Measurements from ENCODE around the gene PMM2. TPM values are rescaled to one million over a fixed set of nuclear protein-coding genes. Genes with fewer than 3 reads are reported as not detected.

The PMM2 gene
- total and polyA plus RNA-seq, 9 of the 15 experiments (the other 6 are each of a cell fraction or from before 2014, with no cell fraction given), result 5.6 to 42.7 (median 25.9) TPM

- in situ Hi-C loops (cut with MboI) (no loop called here), intact Hi-C loops (cut with micrococcal nuclease) (no loop called here)
- H3K9me3 ChIP-seq (replicated peaks; ENCODE audit: control insufficient read depth, insufficient read depth, low read depth, low read length), result no peaks in the 10 kb centered on the region
- H3K4me3 ChIP-seq, result no peak overlapping the region
- ATAC-seq, result no peak
- CTCF ChIA-PET (ENCODE audit: low intra/inter-chr PET ratio), result no interaction called here
- H3K36me3 ChIP-seq (ENCODE audit: control insufficient read depth, insufficient read depth, low read length), result peaks cover 48% of the 10 kb centered on the region; the same call in 2 of the 3 replicates
- POLR2A ChIA-PET, result interaction anchor here (0.6 to 0.7 kb wide), 2 partner anchors 12 to 29 kb away, joined by 3 read pairs; no protein-coding TSS in a partner anchor
- H2AFZ ChIP-seq (ENCODE audit: low read depth, low read length), result no peak overlapping the region
- peaks cover 0 to 4% of the 10 kb centered on the region in 2 experiments; a peak in 2 of 5 replicates for H3K4me1 ChIP-seq (replicated peaks in 1 of 2; ENCODE audit: control insufficient read depth in 2 of 2, insufficient read depth in 2 of 2, low read length in 2 of 2)
- FAIRE-seq, result no peak
- no peaks in the 10 kb centered on the region for H3K27me3 ChIP-seq (ENCODE audit: control insufficient read depth in 2 of 2, insufficient read depth in 2 of 2, low read length in 2 of 2)
- BruUV-seq (replicated peaks), result no TSS peak
- no peaks in the 10 kb centered on the region for H3K79me2 ChIP-seq (ENCODE audit: control insufficient read depth, insufficient read depth, low read length)
- no peaks in the 10 kb centered on the region for H4K20me1 ChIP-seq (replicated peaks; ENCODE audit: control insufficient read depth, insufficient read depth, low read length)
- no peak overlapping the region for H3K4me2 ChIP-seq (ENCODE audit: insufficient read depth, low read length)
- no peaks in the 10 kb centered on the region for H3K9me1 ChIP-seq (ENCODE audit: control insufficient read depth, insufficient read depth, low read length)
- H3K27ac ChIP-seq (ENCODE audit: extremely low read depth, low read depth, low read length), result no peak overlapping the region
- 93% methylated on average over 8 of the region's 9 CpGs for WGBS (ENCODE audit: insufficient coverage, low coverage, missing lambda C conversion rate)
- no peak for DNase-seq (ENCODE audit: extremely low read depth in 1 of 4, low spot score in 3 of 4)
- no peak overlapping the region for H3K9ac ChIP-seq (ENCODE audit: insufficient read depth in 1 of 2, low read depth in 2 of 2, low read length in 2 of 2)
- TF ChIP-seq ZNF445 (CRISPR knock-in tag; IDR thresholded peaks at IDR 0.05; ENCODE audit: low read depth) (no peak), ZNF707 (CRISPR knock-in tag; conservative IDR thresholded peaks at IDR 0.05) (no peak), TAF1 (IDR thresholded peaks at IDR 0.05; ENCODE audit: control insufficient read depth, extremely low read depth, insufficient read depth, low read length, severe bottlenecking) (no peak), MECOM (CRISPR knock-in tag; IDR thresholded peaks at IDR 0.05) (no peak), POLR3A (IDR thresholded peaks at IDR 0.05; ENCODE audit: borderline replicate concordance, extremely low read depth, insufficient read depth, insufficient read length) (no peak), ZNF143 (CRISPR knock-in tag; IDR thresholded peaks at IDR 0.05) (no peak), NCOR1 (IDR thresholded peaks at IDR 0.05) (no peak), NFYB (IDR thresholded peaks at IDR 0.05; ENCODE audit: extremely low read depth, insufficient read length) (no peak), CBX8 (IDR thresholded peaks at IDR 0.05; ENCODE audit: borderline replicate concordance, extremely low read depth, low read depth, low read length, poor library complexity, severe bottlenecking) (no peak), ZNF274 (IDR thresholded peaks at IDR 0.05; ENCODE audit: borderline replicate concordance, low read depth, low read length) (no peak), TARDBP (IDR thresholded peaks at IDR 0.05) (no peak)
- TF ChIP-seq, protein P1, sequence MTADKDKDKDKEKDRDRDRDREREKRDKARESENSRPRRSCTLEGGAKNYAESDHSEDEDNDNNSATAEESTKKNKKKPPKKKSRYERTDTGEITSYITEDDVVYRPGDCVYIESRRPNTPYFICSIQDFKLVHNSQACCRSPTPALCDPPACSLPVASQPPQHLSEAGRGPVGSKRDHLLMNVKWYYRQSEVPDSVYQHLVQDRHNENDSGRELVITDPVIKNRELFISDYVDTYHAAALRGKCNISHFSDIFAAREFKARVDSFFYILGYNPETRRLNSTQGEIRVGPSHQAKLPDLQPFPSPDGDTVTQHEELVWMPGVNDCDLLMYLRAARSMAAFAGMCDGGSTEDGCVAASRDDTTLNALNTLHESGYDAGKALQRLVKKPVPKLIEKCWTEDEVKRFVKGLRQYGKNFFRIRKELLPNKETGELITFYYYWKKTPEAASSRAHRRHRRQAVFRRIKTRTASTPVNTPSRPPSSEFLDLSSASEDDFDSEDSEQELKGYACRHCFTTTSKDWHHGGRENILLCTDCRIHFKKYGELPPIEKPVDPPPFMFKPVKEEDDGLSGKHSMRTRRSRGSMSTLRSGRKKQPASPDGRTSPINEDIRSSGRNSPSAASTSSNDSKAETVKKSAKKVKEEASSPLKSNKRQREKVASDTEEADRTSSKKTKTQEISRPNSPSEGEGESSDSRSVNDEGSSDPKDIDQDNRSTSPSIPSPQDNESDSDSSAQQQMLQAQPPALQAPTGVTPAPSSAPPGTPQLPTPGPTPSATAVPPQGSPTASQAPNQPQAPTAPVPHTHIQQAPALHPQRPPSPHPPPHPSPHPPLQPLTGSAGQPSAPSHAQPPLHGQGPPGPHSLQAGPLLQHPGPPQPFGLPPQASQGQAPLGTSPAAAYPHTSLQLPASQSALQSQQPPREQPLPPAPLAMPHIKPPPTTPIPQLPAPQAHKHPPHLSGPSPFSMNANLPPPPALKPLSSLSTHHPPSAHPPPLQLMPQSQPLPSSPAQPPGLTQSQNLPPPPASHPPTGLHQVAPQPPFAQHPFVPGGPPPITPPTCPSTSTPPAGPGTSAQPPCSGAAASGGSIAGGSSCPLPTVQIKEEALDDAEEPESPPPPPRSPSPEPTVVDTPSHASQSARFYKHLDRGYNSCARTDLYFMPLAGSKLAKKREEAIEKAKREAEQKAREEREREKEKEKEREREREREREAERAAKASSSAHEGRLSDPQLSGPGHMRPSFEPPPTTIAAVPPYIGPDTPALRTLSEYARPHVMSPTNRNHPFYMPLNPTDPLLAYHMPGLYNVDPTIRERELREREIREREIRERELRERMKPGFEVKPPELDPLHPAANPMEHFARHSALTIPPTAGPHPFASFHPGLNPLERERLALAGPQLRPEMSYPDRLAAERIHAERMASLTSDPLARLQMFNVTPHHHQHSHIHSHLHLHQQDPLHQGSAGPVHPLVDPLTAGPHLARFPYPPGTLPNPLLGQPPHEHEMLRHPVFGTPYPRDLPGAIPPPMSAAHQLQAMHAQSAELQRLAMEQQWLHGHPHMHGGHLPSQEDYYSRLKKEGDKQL (CRISPR knock-in tag; IDR thresholded peaks at IDR 0.05; ENCODE audit: borderline replicate concordance), result no peak
Measured at GRCh38 chr16:8831450-8831849, 33.8 kb downstream of the PMM2 start.

Data from K562 (cell line).